ENCODE data around the gene UBE2Z.
A peak's percentile ranks its signal among the peaks of the same experiment; 100 is the strongest.

The UBE2Z gene

GRCh38 chr17:48883171-48883570, 25.0 kb upstream of the UBE2Z start:
- Mint-ChIP-seq H3K4me1 (peaks cover 8% of the 10 kb centered on the region), H3K9me3 (no peaks in the 10 kb centered on the region), H3K4me3 (no peak overlapping the region), H3K27ac (no peak overlapping the region), H3K27me3 (peaks cover 25% of the 10 kb centered on the region), H3K36me3 (no peaks in the 10 kb centered on the region)
- no peak for DNase-seq
- CTCF ChIA-PET = interaction anchor here (0.6 to 11.5 kb wide), 9 partner anchors 53 to 216 kb away, joined by 3 to 505 read pairs (median 4); partner anchors contain the start of gene TTLL6

- Mint-ChIP-seq H3K9me3 (no peaks in the 10 kb centered on the region), H3K4me3 (no peak overlapping the region), H3K27me3 (no peaks in the 10 kb centered on the region), H3K4me1 (peaks cover 29% of the 10 kb centered on the region), H3K36me3 (peaks cover 2% of the 10 kb centered on the region), H3K27ac (no peak overlapping the region)
- DNase-seq = no peak
- CTCF ChIA-PET = no interaction called here
These were observed 18.1 kb upstream of the UBE2Z start for GRCh38 chr17:48890086-48890485.

- peak; percentile 24 for DNase-seq
- H3K4me1 Mint-ChIP-seq = peaks cover 33% of the 10 kb centered on the region
- H3K36me3 Mint-ChIP-seq = peaks cover 13% of the 10 kb centered on the region
- peak overlapping the region; percentile 85 for H3K4me3 Mint-ChIP-seq
- CTCF ChIA-PET = interaction anchor here (1.1 to 1.9 kb wide), 5 partner anchors 14 to 139 kb away, joined by 3 to 7 read pairs (median 4); no protein-coding TSS in a partner anchor
- H3K27me3 Mint-ChIP-seq = no peaks in the 10 kb centered on the region
- H3K27ac Mint-ChIP-seq = peak overlapping the region; percentile 87
- H3K9me3 Mint-ChIP-seq = no peaks in the 10 kb centered on the region
These were observed 15.1 kb upstream of the UBE2Z start for GRCh38 chr17:48892940-48893645.

- Mint-ChIP-seq H3K9me3 (no peaks in the 10 kb centered on the region), H3K4me3 (peak overlapping the region; percentile 85), H3K27me3 (no peaks in the 10 kb centered on the region), H3K36me3 (peaks cover 16% of the 10 kb centered on the region), H3K27ac (peak overlapping the region; percentile 87), H3K4me1 (peaks cover 33% of the 10 kb centered on the region)
- CTCF ChIA-PET = interaction anchor here (1.1 to 1.7 kb wide), 4 partner anchors 15 to 138 kb away, joined by 3 to 6 read pairs (median 4); no protein-coding TSS in a partner anchor
- DNase-seq = no peak
These were observed 14.3 kb upstream of the UBE2Z start for GRCh38 chr17:48893646-48894508.

- H3K36me3 Mint-ChIP-seq = peaks cover 16% of the 10 kb centered on the region
- no peaks in the 10 kb centered on the region for H3K27me3 Mint-ChIP-seq
- DNase-seq = no peak
- H3K9me3 Mint-ChIP-seq = no peaks in the 10 kb centered on the region
- peaks cover 33% of the 10 kb centered on the region for H3K4me1 Mint-ChIP-seq
- H3K4me3 Mint-ChIP-seq = no peak overlapping the region
- no peak overlapping the region for H3K27ac Mint-ChIP-seq
- CTCF ChIA-PET = interaction anchor here (0.9 to 1.7 kb wide), 3 partner anchors 11 to 137 kb away, joined by 4 to 6 read pairs (median 4); no protein-coding TSS in a partner anchor
These were observed 13.3 kb upstream of the UBE2Z start for GRCh38 chr17:48894886-48895285.

- Mint-ChIP-seq H3K4me1 (no peaks in the 10 kb centered on the region), H3K27ac (no peak overlapping the region), H3K4me3 (no peak overlapping the region), H3K36me3 (peaks cover 6% of the 10 kb centered on the region), H3K27me3 (no peaks in the 10 kb centered on the region), H3K9me3 (no peaks in the 10 kb centered on the region)
- no peak for DNase-seq
- CTCF ChIA-PET = no interaction called here
These were observed 7.0 kb upstream of the UBE2Z start for GRCh38 chr17:48901241-48901640.

DNA sequence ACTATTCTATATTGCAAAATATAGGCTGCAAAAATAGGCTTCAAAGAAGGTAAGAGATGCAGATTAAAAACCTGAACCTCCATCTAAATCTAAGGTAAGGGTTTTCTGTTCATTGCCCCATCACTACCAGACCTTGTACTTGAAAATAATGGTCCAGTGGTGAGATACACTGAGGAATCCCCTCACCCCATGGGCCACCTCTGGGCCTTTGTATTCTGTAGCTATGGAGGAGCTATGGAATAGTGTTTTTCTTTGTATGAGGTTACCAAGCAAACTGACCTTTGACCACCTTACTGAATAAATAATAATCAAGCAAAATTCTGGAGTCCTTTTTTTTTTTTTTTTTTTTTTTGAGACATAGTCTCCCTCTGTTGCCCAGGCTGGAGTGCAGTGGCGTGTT, 4.8 kb upstream of the UBE2Z start:
- H3K36me3 Mint-ChIP-seq = no peaks in the 10 kb centered on the region

DNA sequence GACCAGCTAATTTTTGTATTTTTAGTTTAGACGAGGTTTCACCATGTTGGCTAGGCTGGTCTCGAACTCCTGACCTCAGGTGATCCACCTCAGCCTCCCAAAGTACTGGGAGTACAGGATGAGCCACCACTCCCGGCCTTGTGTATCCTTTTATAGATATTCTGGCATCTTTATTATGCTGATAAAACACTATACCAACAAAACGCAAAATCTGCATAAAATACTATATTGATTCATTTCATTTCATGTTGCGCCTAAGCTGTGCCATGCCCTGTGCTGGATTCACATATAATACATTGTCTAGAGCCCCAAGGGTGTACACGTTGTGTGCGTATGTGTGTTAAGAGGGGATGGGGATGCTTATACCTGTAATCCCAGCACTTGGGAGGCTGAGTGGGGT, 3.8 kb upstream of the UBE2Z start:
- Mint-ChIP-seq H3K4me3 (no peak overlapping the region), H3K9me3 (no peaks in the 10 kb centered on the region), H3K36me3 (peaks cover 3% of the 10 kb centered on the region), H3K27ac (no peak overlapping the region), H3K27me3 (no peaks in the 10 kb centered on the region), H3K4me1 (peaks cover 13% of the 10 kb centered on the region)
- CTCF ChIA-PET = no interaction called here
- no peak for DNase-seq

More for the DNA sequence above, 4.8 kb upstream of the UBE2Z start:
- no peak for DNase-seq
- Mint-ChIP-seq H3K27ac (no peak overlapping the region), H3K4me1 (peaks cover 8% of the 10 kb centered on the region), H3K4me3 (no peak overlapping the region), H3K9me3 (no peaks in the 10 kb centered on the region), H3K27me3 (no peaks in the 10 kb centered on the region)
- CTCF ChIA-PET = no interaction called here

DNA sequence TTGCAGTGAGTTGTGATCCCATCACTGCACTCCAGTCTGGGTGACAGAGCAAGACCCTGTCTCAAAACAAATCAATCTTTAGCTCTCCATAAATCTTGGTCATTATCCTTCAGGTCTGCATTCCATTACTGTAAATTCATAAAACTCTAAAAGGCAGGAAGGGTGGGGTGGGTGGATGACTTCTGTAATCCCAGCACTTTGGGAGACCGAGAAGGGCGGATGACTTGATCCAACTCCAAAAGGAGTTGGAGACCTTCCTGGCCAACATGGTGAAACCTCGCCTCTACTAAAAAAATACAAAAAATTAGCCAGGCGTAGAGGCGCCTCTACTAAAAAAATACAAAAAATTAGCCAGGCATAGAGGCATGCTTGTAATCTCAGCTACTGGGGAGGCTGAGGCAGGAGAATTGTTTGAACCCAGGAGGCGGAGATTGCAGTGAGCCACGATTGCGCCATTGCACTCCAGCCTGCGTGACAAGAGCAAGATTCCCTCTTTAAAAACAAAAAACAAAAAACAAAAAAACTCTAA, 2.2 kb upstream of the UBE2Z start:
- peaks cover 29% of the 10 kb centered on the region for H3K4me1 Mint-ChIP-seq
- H3K27me3 Mint-ChIP-seq = no peaks in the 10 kb centered on the region
- DNase-seq = no peak
- CTCF ChIA-PET = no interaction called here
- no peaks in the 10 kb centered on the region for H3K9me3 Mint-ChIP-seq
- H3K36me3 Mint-ChIP-seq = peaks cover 11% of the 10 kb centered on the region
- no peak overlapping the region for H3K4me3 Mint-ChIP-seq
- no peak overlapping the region for H3K27ac Mint-ChIP-seq

DNA sequence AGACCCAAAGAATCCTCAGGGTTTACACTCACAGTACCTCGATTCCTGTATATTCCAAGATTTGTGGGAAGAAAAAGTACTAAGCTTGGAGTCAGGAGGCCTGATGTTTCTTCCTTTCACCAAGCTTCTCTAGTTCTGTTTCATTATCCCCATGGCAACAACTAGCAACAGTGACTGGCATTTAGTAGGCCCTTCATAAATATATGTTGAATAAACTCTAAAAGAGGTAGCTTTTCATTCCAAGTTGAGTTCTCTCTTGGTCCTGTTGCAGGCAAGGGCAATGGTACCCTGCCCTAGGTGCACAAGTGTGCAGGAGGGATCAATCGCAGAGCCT, 527 bp upstream of the UBE2Z start:
- Mint-ChIP-seq H3K4me3 (peak overlapping the region; percentile 80), H3K27ac (peak overlapping the region; percentile 88), H3K9me3 (no peaks in the 10 kb centered on the region), H3K36me3 (peaks cover 18% of the 10 kb centered on the region), H3K27me3 (no peaks in the 10 kb centered on the region), H3K4me1 (peaks cover 42% of the 10 kb centered on the region)
- CTCF ChIA-PET = no interaction called here
- DNase-seq = no peak

DNA sequence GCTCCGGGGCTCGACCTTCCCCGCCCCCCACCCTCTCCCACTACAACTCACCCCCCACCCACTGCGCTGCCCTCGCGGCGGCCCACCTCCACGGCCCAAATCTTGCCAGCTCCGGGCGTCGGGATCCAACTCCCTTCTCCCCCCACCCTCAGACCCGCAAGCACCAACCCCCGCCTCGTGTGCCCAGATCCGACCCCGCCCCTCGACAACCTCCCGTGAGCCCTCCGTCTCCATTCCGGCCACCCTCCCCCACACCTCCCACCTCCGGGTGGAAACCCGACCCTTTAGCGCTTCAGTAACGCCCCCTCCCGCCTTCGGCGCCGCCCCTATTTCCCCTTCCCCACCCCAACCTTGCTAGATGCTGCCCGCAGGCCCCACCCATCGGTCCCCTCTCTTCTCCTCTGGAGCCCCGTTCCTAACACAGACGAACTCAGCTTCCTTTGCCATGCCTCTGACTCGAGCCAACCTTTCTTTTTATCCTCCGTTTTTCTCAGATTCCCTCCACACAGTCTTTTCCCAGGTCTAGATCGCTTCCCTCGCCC, 717 bp downstream of the UBE2Z start:
- Mint-ChIP-seq H3K27me3 (no peaks in the 10 kb centered on the region), H3K4me1 (peaks cover 54% of the 10 kb centered on the region), H3K9me3 (no peaks in the 10 kb centered on the region), H3K36me3 (peaks cover 29% of the 10 kb centered on the region), H3K27ac (peak overlapping the region; percentile 93), H3K4me3 (peak overlapping the region; percentile 98)
- CTCF ChIA-PET = interaction anchor here (0.6 to 1.1 kb wide), 3 partner anchors 15 to 1566 kb away, joined by 3 to 4 read pairs (median 3); no protein-coding TSS in a partner anchor
- peak; percentile 93 for DNase-seq

- peaks cover 36% of the 10 kb centered on the region for H3K36me3 Mint-ChIP-seq
- peak overlapping the region; percentile 35 for H3K27ac Mint-ChIP-seq
- CTCF ChIA-PET = interaction anchor here (0.6 to 1.1 kb wide), 3 partner anchors 16 to 1565 kb away, joined by 3 to 4 read pairs (median 3); no protein-coding TSS in a partner anchor
- no peak for DNase-seq
- H3K9me3 Mint-ChIP-seq = no peaks in the 10 kb centered on the region
- peak overlapping the region; percentile 98 for H3K4me3 Mint-ChIP-seq
- H3K4me1 Mint-ChIP-seq = peaks cover 63% of the 10 kb centered on the region
- H3K27me3 Mint-ChIP-seq = no peaks in the 10 kb centered on the region
These were observed 1.6 kb downstream of the UBE2Z start for GRCh38 chr17:48909783-48910182.

DNA sequence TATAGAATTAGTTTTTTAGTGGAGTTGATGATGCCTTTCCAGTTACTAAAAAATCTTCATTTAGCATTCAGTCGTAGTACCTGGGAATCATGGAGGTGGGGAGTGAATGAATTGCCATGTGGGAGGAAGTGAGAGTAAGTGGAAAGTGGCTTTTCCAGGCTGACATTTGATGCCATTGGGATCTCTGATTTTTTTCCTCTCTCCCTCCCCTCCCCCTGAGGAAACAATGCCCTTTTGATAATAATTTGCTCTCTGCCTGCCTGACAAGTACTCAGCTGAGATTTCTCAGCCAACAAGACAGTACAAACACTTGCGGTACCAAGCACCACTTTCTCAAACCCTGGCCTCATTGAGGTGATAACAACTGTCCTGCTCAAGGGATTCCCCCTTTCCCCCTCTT, 2.2 kb downstream of the UBE2Z start:
- H3K27me3 Mint-ChIP-seq = no peaks in the 10 kb centered on the region
- no peaks in the 10 kb centered on the region for H3K9me3 Mint-ChIP-seq
- H3K27ac Mint-ChIP-seq = no peak overlapping the region
- H3K36me3 Mint-ChIP-seq = peaks cover 37% of the 10 kb centered on the region
- peak overlapping the region; percentile 98 for H3K4me3 Mint-ChIP-seq
- peaks cover 69% of the 10 kb centered on the region for H3K4me1 Mint-ChIP-seq
- CTCF ChIA-PET = no interaction called here
- no peak for DNase-seq

GRCh38 chr17:48912476-48912875, 4.3 kb downstream of the UBE2Z start:
- H3K27me3 Mint-ChIP-seq = no peaks in the 10 kb centered on the region
- H3K4me1 Mint-ChIP-seq = peaks cover 76% of the 10 kb centered on the region
- H3K9me3 Mint-ChIP-seq = no peaks in the 10 kb centered on the region
- H3K36me3 Mint-ChIP-seq = peaks cover 49% of the 10 kb centered on the region
- H3K27ac Mint-ChIP-seq = no peak overlapping the region
- no peak for DNase-seq
- CTCF ChIA-PET = no interaction called here
- H3K4me3 Mint-ChIP-seq = no peak overlapping the region

Data from activated naive CD4-positive, alpha-beta T cell treated with anti-CD3 and anti-CD28 coated beads, Interleukin-2, amount 10 ng/mL, durations not matched to agents 7 days and 5 days (primary cell).